ENCODE data around the gene TMED10. TPM values are rescaled to one million over a fixed set of nuclear protein-coding genes. Genes with fewer than 3 reads are reported as not detected.
A peak's percentile ranks its signal among the peaks of the same experiment; 100 is the strongest.

The TMED10 gene
- total RNA-seq, 2 experiments from 2014 or later = 173 to 179 TPM

DNA sequence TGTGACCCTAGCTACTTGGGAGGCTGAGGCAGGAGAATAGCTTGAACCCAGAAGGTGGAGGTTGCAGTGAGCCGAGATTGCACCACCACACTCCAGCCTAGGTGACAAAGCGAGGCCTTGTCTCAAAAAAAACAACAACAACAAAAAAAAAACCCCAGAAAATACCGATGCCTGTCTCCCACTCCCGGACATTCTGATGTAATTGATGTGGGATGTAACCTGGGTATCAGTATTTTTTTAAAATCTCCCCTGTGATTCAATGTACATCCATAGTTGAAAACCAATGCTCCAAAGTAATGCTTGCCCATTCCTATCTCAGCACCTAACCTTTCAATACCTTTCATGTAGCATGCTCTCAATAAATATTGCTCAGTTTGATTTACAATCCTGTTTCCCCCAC, 11.7 kb upstream of the TMED10 start:
- no peaks in the 10 kb centered on the region for H3K9me3 Mint-ChIP-seq
- no peaks in the 10 kb centered on the region for H3K36me3 Mint-ChIP-seq (ENCODE audit: low read depth)
- H3K27ac Mint-ChIP-seq = no peak overlapping the region
- ATAC-seq (no peak), DNase-seq (no peak)
- TF ChIP-seq, protein P1, sequence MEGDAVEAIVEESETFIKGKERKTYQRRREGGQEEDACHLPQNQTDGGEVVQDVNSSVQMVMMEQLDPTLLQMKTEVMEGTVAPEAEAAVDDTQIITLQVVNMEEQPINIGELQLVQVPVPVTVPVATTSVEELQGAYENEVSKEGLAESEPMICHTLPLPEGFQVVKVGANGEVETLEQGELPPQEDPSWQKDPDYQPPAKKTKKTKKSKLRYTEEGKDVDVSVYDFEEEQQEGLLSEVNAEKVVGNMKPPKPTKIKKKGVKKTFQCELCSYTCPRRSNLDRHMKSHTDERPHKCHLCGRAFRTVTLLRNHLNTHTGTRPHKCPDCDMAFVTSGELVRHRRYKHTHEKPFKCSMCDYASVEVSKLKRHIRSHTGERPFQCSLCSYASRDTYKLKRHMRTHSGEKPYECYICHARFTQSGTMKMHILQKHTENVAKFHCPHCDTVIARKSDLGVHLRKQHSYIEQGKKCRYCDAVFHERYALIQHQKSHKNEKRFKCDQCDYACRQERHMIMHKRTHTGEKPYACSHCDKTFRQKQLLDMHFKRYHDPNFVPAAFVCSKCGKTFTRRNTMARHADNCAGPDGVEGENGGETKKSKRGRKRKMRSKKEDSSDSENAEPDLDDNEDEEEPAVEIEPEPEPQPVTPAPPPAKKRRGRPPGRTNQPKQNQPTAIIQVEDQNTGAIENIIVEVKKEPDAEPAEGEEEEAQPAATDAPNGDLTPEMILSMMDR (IDR thresholded peaks at IDR 0.05) = no peak
- ChIA-PET POLR2A (no interaction called here), CTCF (no interaction called here)
- peaks cover 7% of the 10 kb centered on the region for H3K4me1 Mint-ChIP-seq (ENCODE audit: low read depth)
- intact Hi-C loops (cut with micrococcal nuclease) = no loop called here
- peaks cover 5% of the 10 kb centered on the region for H3K27me3 Mint-ChIP-seq
- no peak overlapping the region for H3K4me3 Mint-ChIP-seq

DNA sequence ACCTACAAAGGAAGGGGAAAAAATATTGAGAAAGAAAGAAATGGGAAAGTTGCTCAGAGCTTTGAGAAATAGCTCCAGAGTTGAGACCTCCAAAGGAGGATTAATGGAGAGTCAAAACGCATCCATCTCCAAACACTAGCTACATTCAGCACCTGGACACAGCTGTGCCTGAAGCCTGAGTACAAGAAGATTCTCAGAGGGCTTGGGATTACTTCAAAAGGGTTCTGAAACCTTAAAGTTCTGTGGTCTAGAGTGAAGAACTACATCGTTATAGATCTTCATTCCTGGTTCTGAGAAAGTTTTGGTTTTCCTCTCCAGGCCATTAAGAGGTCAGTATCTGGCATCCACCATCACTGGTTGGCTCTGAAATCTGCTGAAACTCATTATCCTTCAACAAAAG, 10.5 kb upstream of the TMED10 start:
- no peak overlapping the region for H3K4me3 Mint-ChIP-seq
- H3K27me3 Mint-ChIP-seq = peaks cover 5% of the 10 kb centered on the region

DNA sequence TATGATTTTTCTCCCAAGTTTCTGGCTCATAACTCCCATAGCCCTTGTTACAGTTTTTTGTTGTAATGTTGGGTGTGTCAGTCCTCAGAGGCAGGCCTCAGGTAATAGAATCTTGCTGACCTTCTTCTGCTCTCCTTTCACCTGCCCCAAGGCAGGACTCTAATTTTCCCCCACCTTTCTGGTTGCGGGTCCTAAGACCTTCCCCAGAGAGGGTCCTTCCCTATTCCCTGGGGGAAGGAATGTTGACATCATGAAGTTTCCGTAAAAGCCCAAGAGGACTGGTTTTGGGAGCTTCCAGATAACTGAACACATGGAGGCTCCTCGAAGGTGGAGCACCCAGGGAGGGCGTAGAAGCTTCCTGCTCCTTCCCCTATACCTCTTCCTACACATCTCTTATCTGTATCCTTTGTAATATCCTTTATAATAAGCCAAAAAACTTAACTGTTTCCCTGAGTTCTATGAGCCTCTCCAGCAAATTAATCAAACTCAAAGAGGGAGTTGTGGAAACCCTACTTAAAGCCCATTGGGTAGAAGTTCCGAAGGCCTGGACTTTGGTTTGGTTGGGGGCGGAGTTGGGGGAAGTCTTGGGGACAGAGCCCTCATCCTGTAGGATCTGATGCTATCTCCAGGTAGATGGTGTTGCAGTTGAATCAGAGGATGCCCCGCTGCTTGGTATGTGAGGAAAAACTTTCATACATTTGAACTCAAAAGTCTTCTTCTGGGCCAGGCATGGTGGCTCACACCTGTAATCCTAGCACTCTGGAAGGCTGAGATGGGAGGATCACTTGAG, 9.0 kb upstream of the TMED10 start:
- no peak for DNase-seq
- ATAC-seq = no peak
- H3K27me3 Mint-ChIP-seq = peaks cover 5% of the 10 kb centered on the region
- intact Hi-C loops (cut with micrococcal nuclease) = no loop called here
- TF ChIP-seq, protein P1 (IDR thresholded peaks at IDR 0.05) = no peak
- H3K9me3 Mint-ChIP-seq = no peaks in the 10 kb centered on the region
- H3K4me3 Mint-ChIP-seq = no peak overlapping the region
- no peaks in the 10 kb centered on the region for H3K36me3 Mint-ChIP-seq (ENCODE audit: low read depth)
- no peak overlapping the region for H3K27ac Mint-ChIP-seq
- POLR2A ChIA-PET = no interaction called here
- CTCF ChIA-PET = no interaction called here
- peaks cover 7% of the 10 kb centered on the region for H3K4me1 Mint-ChIP-seq (ENCODE audit: low read depth)

More for the DNA sequence above, 10.5 kb upstream of the TMED10 start:
- Mint-ChIP-seq H3K9me3 (no peaks in the 10 kb centered on the region), H3K27ac (no peak overlapping the region), H3K4me1 (ENCODE audit: low read depth) (peaks cover 7% of the 10 kb centered on the region), H3K36me3 (ENCODE audit: low read depth) (no peaks in the 10 kb centered on the region)
- ATAC-seq = no peak
- intact Hi-C loops (cut with micrococcal nuclease) = no loop called here
- no peak for DNase-seq
- ChIA-PET CTCF (interaction anchor here (1.2 kb wide), 1 partner anchor 12 kb away, joined by 3 read pairs; no protein-coding TSS in a partner anchor), POLR2A (no interaction called here)
- TF ChIP-seq, protein P1 (IDR thresholded peaks at IDR 0.05) = no peak

DNA sequence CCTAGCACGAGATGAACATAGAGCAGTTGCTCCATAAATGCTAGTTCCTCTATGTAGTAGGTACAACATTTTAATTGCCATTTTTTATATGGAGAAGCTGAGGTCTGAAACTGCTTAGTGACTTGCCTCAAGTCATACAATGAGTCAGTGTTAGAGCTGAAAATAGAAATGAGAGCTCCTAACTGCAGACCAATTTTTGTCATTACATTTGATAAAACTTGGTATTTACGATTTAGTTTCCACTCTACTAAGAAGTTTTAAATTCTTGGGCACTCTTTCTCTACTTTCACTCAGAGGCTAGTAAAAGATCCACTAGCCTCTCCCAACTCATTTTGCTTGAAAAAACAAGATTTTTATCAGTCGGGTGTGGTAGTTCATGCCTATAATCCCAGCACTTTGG, 8.1 kb upstream of the TMED10 start:
- intact Hi-C loops (cut with micrococcal nuclease) = no loop called here
- ChIA-PET CTCF (interaction anchor here (1.4 kb wide), 1 partner anchor 111 kb away, joined by 8 read pairs; no protein-coding TSS in a partner anchor), POLR2A (no interaction called here)
- Mint-ChIP-seq H3K4me3 (no peak overlapping the region), H3K4me1 (ENCODE audit: low read depth) (peaks cover 5% of the 10 kb centered on the region), H3K36me3 (ENCODE audit: low read depth) (no peaks in the 10 kb centered on the region), H3K27ac (no peak overlapping the region), H3K9me3 (no peaks in the 10 kb centered on the region), H3K27me3 (peaks cover 5% of the 10 kb centered on the region)
- peak; percentile 69 for ATAC-seq
- no peak for DNase-seq
- TF ChIP-seq, protein P1 (IDR thresholded peaks at IDR 0.05) = no peak

DNA sequence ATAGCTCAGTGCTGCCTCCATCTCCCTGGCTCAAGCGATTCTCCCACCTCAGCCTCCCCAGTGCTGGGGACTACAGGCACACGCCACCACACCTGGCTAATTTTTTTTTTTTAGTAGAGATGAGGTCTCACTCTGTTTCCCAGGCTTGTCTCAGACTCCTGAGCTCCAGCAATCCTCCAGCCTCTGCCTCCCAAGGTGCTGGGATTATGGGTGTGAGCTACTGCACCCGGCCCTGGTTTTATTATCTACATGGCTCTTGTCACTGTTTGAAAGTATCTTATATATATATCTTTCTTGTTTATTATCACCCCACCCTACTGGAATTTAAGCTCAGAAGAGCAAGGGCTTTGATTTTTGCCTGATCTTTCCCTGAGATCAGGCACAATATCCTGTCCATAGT, 7.6 kb upstream of the TMED10 start:
- Mint-ChIP-seq H3K36me3 (ENCODE audit: low read depth) (no peaks in the 10 kb centered on the region), H3K4me3 (no peak overlapping the region), H3K27ac (no peak overlapping the region), H3K4me1 (ENCODE audit: low read depth) (peaks cover 5% of the 10 kb centered on the region), H3K27me3 (peaks cover 5% of the 10 kb centered on the region), H3K9me3 (no peaks in the 10 kb centered on the region)
- POLR2A ChIA-PET = no interaction called here
- ATAC-seq (no peak), DNase-seq (no peak)
- TF ChIP-seq, protein P1 (IDR thresholded peaks at IDR 0.05) = no peak
- intact Hi-C loops (cut with micrococcal nuclease) = no loop called here
- CTCF ChIA-PET = interaction anchor here (0.8 to 1.4 kb wide), 3 partner anchors 34 to 111 kb away, joined by 3 to 8 read pairs (median 4); no protein-coding TSS in a partner anchor
